ENCODE measurements around the gene GSTT4. TPM values are rescaled to one million over a fixed set of nuclear protein-coding genes. Genes with fewer than 3 reads are reported as not detected.

Gene GSTT4
- total RNA-seq (2014; rRNA removed), result not detected in 2 replicates
- Bru-seq, nascent RNA, result not detected
- BruChase-seq, experiment 1, labeled RNA remaining after a 6-hour chase, result percentile 25 among the genes with signal in this experiment
- BruChase-seq, experiment 2, labeled RNA remaining after a 2-hour chase, result percentile 27 among the genes with signal in this experiment
- long read RNA-seq, result 0 reads

DNA sequence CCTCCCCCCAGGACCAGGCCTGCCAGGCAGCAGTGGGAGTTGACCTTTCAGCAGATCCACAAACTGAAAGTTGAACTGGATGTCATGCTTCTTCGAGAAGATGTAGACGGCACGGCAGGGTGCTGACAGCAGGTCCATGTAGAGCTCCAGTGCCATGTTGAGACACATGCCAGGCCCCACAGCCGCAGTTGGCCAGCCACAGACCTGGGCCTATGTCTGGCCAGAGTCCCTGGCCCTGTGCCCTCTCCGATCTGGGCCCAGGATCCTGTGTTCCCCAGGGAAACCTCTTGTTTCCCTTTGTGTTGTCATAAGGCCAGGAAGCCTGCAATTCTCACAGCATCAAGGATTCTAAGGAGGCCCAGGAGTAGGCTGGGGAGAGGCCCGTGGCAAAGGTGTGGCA is at the start of gene GSTT4:
Gene GSTT4 (minus strand): TSS at position 253 of the 400 bp plus-strand sequence. CDS start 97 bp downstream, at position 156.
- ChIA-PET CTCF (no interaction called here), POLR2A (ENCODE audit: unreplicated experiment) (no interaction called here)
- BruUV-seq (replicated peaks), result no TSS peak
- no peaks in the 10 kb centered on the region for H3K9me3 ChIP-seq (ENCODE audit: low read length)
- H3K27ac ChIP-seq (ENCODE audit: low read length), result no peak within 1 kb of the TSS
- DNase-seq (no peak), ATAC-seq (no peak)
- no peak within 1 kb of the TSS for H3K9ac ChIP-seq (ENCODE audit: low read length)
- H2AFZ ChIP-seq (ENCODE audit: low read length), result no peak within 1 kb of the TSS
- TF ChIP-seq EZH2 (IDR thresholded peaks at IDR 0.05; ENCODE audit: low read length, unreplicated experiment) (no peak), EZH2phosphoT487 (IDR thresholded peaks at IDR 0.05; ENCODE audit: borderline replicate concordance, low read length) (no peak)
- TF ChIP-seq, protein P1, sequence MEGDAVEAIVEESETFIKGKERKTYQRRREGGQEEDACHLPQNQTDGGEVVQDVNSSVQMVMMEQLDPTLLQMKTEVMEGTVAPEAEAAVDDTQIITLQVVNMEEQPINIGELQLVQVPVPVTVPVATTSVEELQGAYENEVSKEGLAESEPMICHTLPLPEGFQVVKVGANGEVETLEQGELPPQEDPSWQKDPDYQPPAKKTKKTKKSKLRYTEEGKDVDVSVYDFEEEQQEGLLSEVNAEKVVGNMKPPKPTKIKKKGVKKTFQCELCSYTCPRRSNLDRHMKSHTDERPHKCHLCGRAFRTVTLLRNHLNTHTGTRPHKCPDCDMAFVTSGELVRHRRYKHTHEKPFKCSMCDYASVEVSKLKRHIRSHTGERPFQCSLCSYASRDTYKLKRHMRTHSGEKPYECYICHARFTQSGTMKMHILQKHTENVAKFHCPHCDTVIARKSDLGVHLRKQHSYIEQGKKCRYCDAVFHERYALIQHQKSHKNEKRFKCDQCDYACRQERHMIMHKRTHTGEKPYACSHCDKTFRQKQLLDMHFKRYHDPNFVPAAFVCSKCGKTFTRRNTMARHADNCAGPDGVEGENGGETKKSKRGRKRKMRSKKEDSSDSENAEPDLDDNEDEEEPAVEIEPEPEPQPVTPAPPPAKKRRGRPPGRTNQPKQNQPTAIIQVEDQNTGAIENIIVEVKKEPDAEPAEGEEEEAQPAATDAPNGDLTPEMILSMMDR (conservative IDR thresholded peaks at IDR 0.05; ENCODE audit: low read depth, low read length), result no peak
- H3K4me2 ChIP-seq (ENCODE audit: low read length), result no peak within 1 kb of the TSS
- H3K4me3 ChIP-seq (ENCODE audit: low read length), result no peak within 1 kb of the TSS
- intact Hi-C loops (cut with micrococcal nuclease), result no loop called here
- no peaks in the 10 kb centered on the region for H3K27me3 ChIP-seq (ENCODE audit: low read length)
- no peaks in the 10 kb centered on the region for H3K4me1 ChIP-seq (ENCODE audit: insufficient read depth, low read length)
- H3K36me3 ChIP-seq (ENCODE audit: low read depth, low read length), result no peaks in the 10 kb centered on the region
- no peaks in the 10 kb centered on the region for H3F3A ChIP-seq (ENCODE audit: low read length, unreplicated experiment)
- no peaks in the 10 kb centered on the region for H3K9me2 ChIP-seq (replicated peaks; ENCODE audit: low read length)
- no peaks in the 10 kb centered on the region for H4K20me1 ChIP-seq (ENCODE audit: low read length)
- H3K79me2 ChIP-seq (ENCODE audit: low read length), result no peaks in the 10 kb centered on the region

DNA sequence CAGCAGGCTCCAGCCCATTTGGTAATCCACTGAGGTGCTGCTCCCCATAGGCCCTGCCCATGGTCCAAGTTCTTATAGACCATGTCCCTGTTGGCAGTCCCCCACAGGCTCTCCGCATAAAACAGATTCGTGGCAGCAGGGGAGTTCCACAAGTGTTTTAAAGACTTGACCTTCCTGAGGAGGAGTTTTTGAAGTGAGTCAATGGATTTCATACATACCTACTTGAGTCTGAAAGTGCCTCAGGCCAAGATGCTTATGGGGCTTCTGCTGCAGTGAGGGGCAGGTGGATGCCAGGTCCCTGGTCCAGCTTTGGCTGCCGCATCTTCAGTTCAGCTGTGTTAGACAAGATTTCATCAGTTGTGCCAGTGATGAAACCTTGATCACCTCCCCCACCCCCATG is 49.1 kb upstream of the GSTT4 start:
- no peak overlapping the region for H3K4me3 ChIP-seq (ENCODE audit: low read length)
- no peak overlapping the region for H3K9ac ChIP-seq (ENCODE audit: low read length)
- no peak overlapping the region for H3K27ac ChIP-seq (ENCODE audit: low read length)
- no peaks in the 10 kb centered on the region for H3K27me3 ChIP-seq (ENCODE audit: low read length)
- no peaks in the 10 kb centered on the region for H3K79me2 ChIP-seq (ENCODE audit: low read length)
- no peak for ATAC-seq
- no peaks in the 10 kb centered on the region for H3K9me2 ChIP-seq (replicated peaks; ENCODE audit: low read length)
- no peaks in the 10 kb centered on the region for H3F3A ChIP-seq (ENCODE audit: low read length, unreplicated experiment)
- H3K9me3 ChIP-seq (ENCODE audit: low read length), result no peaks in the 10 kb centered on the region
- ChIA-PET POLR2A (ENCODE audit: unreplicated experiment) (no interaction called here), CTCF (no interaction called here)
- BruUV-seq (replicated peaks), result no TSS peak
- no peak overlapping the region for H3K4me2 ChIP-seq (ENCODE audit: low read length)
- H3K36me3 ChIP-seq (ENCODE audit: low read depth, low read length), result peaks cover 9% of the 10 kb centered on the region
- DNase-seq, result no peak
- H3K4me1 ChIP-seq (ENCODE audit: insufficient read depth, low read length), result 0 out of 2 replicates have a peak, but pooled peaks cover 1% of the 10 kb centered on the region
- no peaks in the 10 kb centered on the region for H4K20me1 ChIP-seq (ENCODE audit: low read length)
- intact Hi-C loops (cut with micrococcal nuclease), result no loop called here
- H2AFZ ChIP-seq (ENCODE audit: low read length), result no peak overlapping the region
- no peak for TF ChIP-seq EZH2phosphoT487 (IDR thresholded peaks at IDR 0.05; ENCODE audit: borderline replicate concordance, low read length)
- no peak for TF ChIP-seq EZH2 (IDR thresholded peaks at IDR 0.05; ENCODE audit: low read length, unreplicated experiment)
- TF ChIP-seq, protein P1 (conservative IDR thresholded peaks at IDR 0.05; ENCODE audit: low read depth, low read length), result no peak

DNA sequence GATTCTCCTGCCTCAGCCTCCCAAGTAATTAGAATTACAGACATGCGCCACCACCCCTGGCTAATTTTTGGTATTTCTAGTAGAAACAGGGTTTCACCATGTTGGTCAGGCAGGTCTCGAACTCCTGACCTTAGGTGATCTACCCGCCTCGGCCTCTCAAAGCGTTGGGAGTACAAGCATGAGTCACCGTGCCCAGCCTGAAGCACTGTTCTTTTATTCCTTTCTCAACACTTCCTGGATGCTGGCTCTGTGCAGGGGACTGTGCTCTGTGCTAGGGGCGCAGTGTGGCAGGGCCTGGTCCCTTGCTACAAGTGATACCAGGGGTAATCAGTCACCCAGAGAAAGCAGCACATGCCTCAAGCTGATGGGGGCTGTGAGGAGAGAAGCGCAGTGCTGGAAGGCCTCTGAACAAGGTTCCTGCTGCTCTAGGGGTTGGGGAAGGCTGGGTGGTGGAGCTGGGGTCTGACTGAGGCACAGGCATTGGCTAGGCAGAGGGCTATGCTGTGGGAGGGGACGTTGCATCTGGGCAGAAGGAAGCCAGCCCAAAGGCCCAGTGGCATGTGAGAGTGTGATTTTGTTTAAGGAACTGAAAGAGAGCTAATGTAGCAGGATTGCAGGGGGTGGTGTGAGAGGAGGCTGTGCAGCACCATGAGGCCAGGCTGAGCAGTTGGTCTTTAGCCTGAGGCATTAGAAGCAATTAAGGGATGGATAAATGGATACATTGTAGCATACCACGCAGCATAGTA is 48.4 kb upstream of the GSTT4 start:
- Histone ChIP-seq H3K36me3 (ENCODE audit: low read depth, low read length) (peaks cover 6% of the 10 kb centered on the region), H3K4me2 (ENCODE audit: low read length) (no peak overlapping the region), H4K20me1 (ENCODE audit: low read length) (no peaks in the 10 kb centered on the region), H3K9me3 (ENCODE audit: low read length) (no peaks in the 10 kb centered on the region), H3K9ac (ENCODE audit: low read length) (no peak overlapping the region), H3K9me2 (replicated peaks; ENCODE audit: low read length) (no peaks in the 10 kb centered on the region), H3K27me3 (ENCODE audit: low read length) (no peaks in the 10 kb centered on the region), H3K4me1 (ENCODE audit: insufficient read depth, low read length) (no peaks in the 10 kb centered on the region), H2AFZ (ENCODE audit: low read length) (no peak overlapping the region), H3K4me3 (ENCODE audit: low read length) (no peak overlapping the region), H3F3A (ENCODE audit: low read length, unreplicated experiment) (no peaks in the 10 kb centered on the region), H3K27ac (ENCODE audit: low read length) (no peak overlapping the region), H3K79me2 (ENCODE audit: low read length) (no peaks in the 10 kb centered on the region)
- BruUV-seq (replicated peaks), result no TSS peak
- no peak for ATAC-seq
- ChIA-PET CTCF (no interaction called here), POLR2A (ENCODE audit: unreplicated experiment) (no interaction called here)
- TF ChIP-seq EZH2phosphoT487 (IDR thresholded peaks at IDR 0.05; ENCODE audit: borderline replicate concordance, low read length), result no peak
- TF ChIP-seq, protein P1 (conservative IDR thresholded peaks at IDR 0.05; ENCODE audit: low read depth, low read length), result no peak
- TF ChIP-seq EZH2 (IDR thresholded peaks at IDR 0.05; ENCODE audit: low read length, unreplicated experiment), result no peak
- no peak for DNase-seq
- intact Hi-C loops (cut with micrococcal nuclease), result no loop called here
